WERI-Rb-1 (cell line): ENCODE results near the gene NDFIP1.
"Not testable (repeated sequence)": the region's sequence is repeated elsewhere in the genome, so short reads cannot be mapped to it uniquely, and the experiment has no call there.

ENCODE experiments used
- DNase-seq: peaks from one replicate; pipeline ENCODE4 v3.0.0-alpha.2; 2020
- H3K27ac ChIP-seq: fragments of 250-450 bp; sonication (Bioruptor Pico); 2 replicates; pipeline ENCODE4 v1.5.1; 2020; ENCODE audit warnings: mild to moderate bottlenecking, moderate library complexity
- H3K27me3 ChIP-seq: fragments of 250-450 bp; sonication (Bioruptor Pico); 2 replicates; pipeline ENCODE4 v1.5.1; 2021; ENCODE audit warnings: mild to moderate bottlenecking, low read depth, moderate library complexity; ENCODE audit not compliant: insufficient read depth, severe bottlenecking
- H3K36me3 ChIP-seq: fragments of 250-450 bp; sonication (Bioruptor Pico); 2 replicates; pipeline ENCODE4 v1.5.1; 2020; ENCODE audit warnings: mild to moderate bottlenecking, moderate library complexity
- H3K4me3 ChIP-seq: 2 replicates; pipeline ENCODE4 v1.5.1; 2011; ENCODE audit warnings: low read depth, mild to moderate bottlenecking, control low read depth, low read length
- H3K9me3 ChIP-seq: fragments of 250-450 bp; sonication (Bioruptor Pico); 2 replicates; pipeline ENCODE4 v1.5.1; 2021; ENCODE audit warnings: mild to moderate bottlenecking, moderate library complexity; ENCODE audit not compliant: severe bottlenecking
- CTCF ChIP-seq: IDR thresholded peaks from 2 replicates; pipeline ENCODE4 v1.5.1; 2011; ENCODE audit warnings: low read depth, mild to moderate bottlenecking, control low read depth, inconsistent platforms, low read length

The NDFIP1 gene

GRCh38 chr5:142183561-142183960 is 75.0 kb downstream of the NDFIP1 start:
- no peak for TF ChIP-seq CTCF
- Histone ChIP-seq H3K27ac (no peak overlapping the region), H3K9me3 (no peaks in the 10 kb centered on the region), H3K27me3 (no peaks in the 10 kb centered on the region), H3K4me3 (no peak overlapping the region), H3K36me3 (no peaks in the 10 kb centered on the region)
- DNase-seq, result no peak

- Histone ChIP-seq H3K9me3 (no peaks in the 10 kb centered on the region), H3K27me3 (no peaks in the 10 kb centered on the region), H3K4me3 (no peak overlapping the region), H3K27ac (no peak overlapping the region), H3K36me3 (no peaks in the 10 kb centered on the region)
- DNase-seq, result no peak
- no peak for TF ChIP-seq CTCF
These were observed 76.4 kb downstream of the NDFIP1 start for GRCh38 chr5:142184988-142185387.

- Histone ChIP-seq H3K4me3 (no peak overlapping the region), H3K27me3 (no peaks in the 10 kb centered on the region), H3K27ac (no peak overlapping the region), H3K9me3 (no peaks in the 10 kb centered on the region), H3K36me3 (no peaks in the 10 kb centered on the region)
- no peak for TF ChIP-seq CTCF
- no peak for DNase-seq
These were observed 77.9 kb downstream of the NDFIP1 start for GRCh38 chr5:142186514-142186856.

DNA sequence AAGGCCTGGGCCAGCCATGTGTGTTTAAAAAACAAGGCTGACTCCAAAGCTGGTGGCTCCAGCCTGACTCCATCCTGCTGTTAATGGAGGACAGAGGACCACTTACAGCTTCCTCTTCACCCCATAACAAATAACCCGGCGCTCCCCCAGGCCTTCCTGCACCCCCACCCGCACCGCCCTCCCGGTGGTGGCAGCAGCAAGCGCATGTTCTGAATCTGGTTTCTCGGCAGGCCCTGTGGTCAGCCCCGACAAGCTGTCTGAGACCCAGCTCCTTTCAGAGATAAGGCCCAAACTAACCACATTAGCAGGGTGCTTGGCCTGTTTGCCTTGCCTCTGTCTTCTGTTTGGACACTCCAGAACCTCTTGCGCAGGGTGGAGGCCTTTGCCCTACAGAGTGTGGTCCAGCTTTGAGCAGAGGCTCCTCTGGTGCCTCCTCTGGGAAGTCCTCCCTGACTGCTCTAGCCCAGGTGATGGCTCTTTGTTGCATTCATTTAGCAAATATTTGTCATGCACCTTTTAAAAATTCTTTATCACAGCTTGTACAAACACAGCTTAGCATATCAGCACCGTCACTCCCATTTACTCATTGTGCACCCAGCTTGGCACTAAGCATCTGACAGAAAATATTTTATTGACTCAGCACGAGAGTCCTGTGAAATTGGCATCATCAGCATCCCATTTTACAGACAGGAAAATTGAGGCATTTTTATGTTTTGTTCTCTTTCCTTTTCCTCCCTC is 78.4 kb downstream of the NDFIP1 start:
- Histone ChIP-seq H3K4me3 (no peak overlapping the region), H3K27ac (no peak overlapping the region), H3K36me3 (no peaks in the 10 kb centered on the region), H3K9me3 (no peaks in the 10 kb centered on the region), H3K27me3 (no peaks in the 10 kb centered on the region)
- no peak for TF ChIP-seq CTCF
- no peak for DNase-seq

DNA sequence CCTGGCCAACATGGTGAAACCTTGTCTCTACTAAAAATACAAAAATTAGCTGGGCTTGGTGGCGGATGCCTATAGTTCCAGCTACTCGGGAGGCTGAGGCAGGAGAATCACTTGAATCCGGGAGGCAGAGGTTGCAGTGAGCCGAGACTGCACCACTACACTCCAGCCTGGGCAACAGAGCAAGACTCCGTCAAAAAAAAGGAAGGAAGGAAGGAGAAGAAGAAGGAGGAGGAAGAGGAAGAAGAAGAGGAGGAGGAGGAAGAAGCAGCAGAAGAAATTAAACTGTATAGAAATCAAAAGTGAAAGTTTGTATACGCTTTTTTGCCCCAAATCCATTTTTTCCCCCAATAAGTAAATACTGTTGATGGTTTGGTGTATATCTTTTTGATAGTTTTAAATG is 80.1 kb downstream of the NDFIP1 start:
- H3K27ac ChIP-seq, H3K9me3 ChIP-seq, H3K27me3 ChIP-seq, H3K36me3 ChIP-seq, DNase-seq, H3K4me3 ChIP-seq: not testable (repeated sequence)

DNA sequence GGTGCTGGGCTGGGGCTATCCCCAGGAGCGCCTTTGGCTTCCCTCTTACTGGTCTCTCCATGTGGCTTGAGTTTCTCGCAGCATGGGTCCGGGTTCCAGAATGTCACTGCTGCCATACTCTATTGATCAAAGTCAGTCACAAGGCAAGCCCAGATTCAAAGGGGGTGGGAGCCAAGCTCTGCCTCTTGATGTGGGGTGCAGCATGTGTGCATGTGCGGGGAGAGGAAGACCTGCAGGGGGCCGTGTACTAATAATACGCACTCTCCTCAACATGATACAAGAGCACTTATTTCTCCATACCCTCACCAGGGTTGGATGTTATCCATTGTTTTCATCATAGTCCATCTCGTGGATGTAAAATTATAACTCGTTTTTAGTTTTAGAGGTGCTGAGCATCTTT is 81.2 kb downstream of the NDFIP1 start:
- no peaks in the 10 kb centered on the region for H3K27me3 ChIP-seq
- H3K4me3 ChIP-seq, result no peak overlapping the region
- TF ChIP-seq CTCF, result no peak
- H3K27ac ChIP-seq, result no peak overlapping the region
- H3K9me3 ChIP-seq, result no peaks in the 10 kb centered on the region
- DNase-seq, result no peak
- no peaks in the 10 kb centered on the region for H3K36me3 ChIP-seq
